HepG2 (cell line): ENCODE measurements around the gene FRK. TPM values are rescaled to one million over a fixed set of nuclear protein-coding genes. Genes with fewer than 3 reads are reported as not detected.

Experiments used
- CBX5 ChIP-seq: sonication (generic); formaldehyde crosslinking; IDR thresholded peaks from 2 replicates; pipeline ENCODE4 v1.4.0; 2020; ENCODE audit warnings: missing genetic modification reagents, borderline replicate concordance
- KLF13 ChIP-seq: sonication (generic); formaldehyde crosslinking; IDR thresholded peaks from 2 replicates; pipeline ENCODE4 v1.4.0; 2020; ENCODE audit warnings: mild to moderate bottlenecking, missing genetic modification reagents
- SAFB2 ChIP-seq: sonication (generic); formaldehyde crosslinking; IDR thresholded peaks from 2 replicates; pipeline ENCODE4 v1.5.1; 2020; ENCODE audit warnings: missing genetic modification reagents, low read depth, mild to moderate bottlenecking, borderline replicate concordance
- ZBTB8A ChIP-seq: sonication (generic); formaldehyde crosslinking; IDR thresholded peaks from 2 replicates; pipeline ENCODE4 v1.4.0; 2020; ENCODE audit warnings: mild to moderate bottlenecking, low read depth, missing genetic modification reagents, borderline replicate concordance
- ZNF44 ChIP-seq: sonication (generic); formaldehyde crosslinking; IDR thresholded peaks from 2 replicates; pipeline ENCODE4 v1.5.1; 2020; ENCODE audit warnings: mild to moderate bottlenecking, missing genetic modification reagents
- ZNF652 ChIP-seq: IDR thresholded peaks from 2 replicates; pipeline ENCODE4 v1.6.1; 2016; ENCODE audit warnings: low read depth, borderline replicate concordance
- ZNF780A ChIP-seq: sonication (generic); formaldehyde crosslinking; IDR thresholded peaks from 2 replicates; pipeline ENCODE4 v1.8.0; 2022; ENCODE audit warnings: mild to moderate bottlenecking, missing genetic modification reagents, moderate library complexity
- ZNF841 ChIP-seq: sonication (generic); formaldehyde crosslinking; IDR thresholded peaks from 2 replicates; pipeline ENCODE4 v1.8.1; 2023; ENCODE audit warnings: missing genetic modification reagents, borderline replicate concordance
- polyA plus RNA-seq, 8 experiments: library from polyadenylated mRNA; depleted of rRNA in 3 of 8; stranded (reverse) in 7 of 8; unstranded in 1 of 8; fragments of >200 nt; fragmentation: Illumina TruSeq in 4 of 8; extraction: Trizol in 4 of 8; gene quantifications; 2 replicates each; pipeline versions ENCODE4 v1.2.1 to v1.2.3, GENCODE V29; 2011 to 2016; ENCODE audit warnings: low read depth in 4 of 8, missing spikeins in 1 of 8, mixed read lengths in 1 of 8; ENCODE audit not compliant: insufficient read depth in 1 of 8
- total RNA-seq, 5 experiments: library from RNA; depleted of rRNA; stranded (reverse); fragments of >200 nt; fragmentation: Illumina TruSeq; extraction: Trizol; gene quantifications; 2 replicates each; pipeline ENCODE4 v1.2.3, GENCODE V29; 2016; ENCODE audit warnings: low read depth in 1 of 5
- TF ChIP-seq, protein P1 (sequence below), 2 experiments: fragments of 450-650 bp in 1 of 2; sonication (generic) in 1 of 2; formaldehyde crosslinking in 1 of 2; IDR thresholded peaks; 2 replicates each; pipeline versions ENCODE4 v1.6.1 to v1.8.0; 2016 to 2022; ENCODE audit warnings: antibody characterized with exemption in 1 of 2, mild to moderate bottlenecking in 1 of 2, missing genetic modification reagents in 1 of 2
- TF ChIP-seq, protein P2 (sequence below): sonication (generic); formaldehyde crosslinking; IDR thresholded peaks from 2 replicates; pipeline ENCODE4 v1.4.0; 2020; ENCODE audit warnings: missing genetic modification reagents, borderline replicate concordance
- TF ChIP-seq, protein P3 (sequence below): sonication (generic); formaldehyde crosslinking; IDR thresholded peaks from 2 replicates; pipeline ENCODE4 v1.8.0; 2022; ENCODE audit warnings: missing genetic modification reagents, mild to moderate bottlenecking, moderate library complexity, borderline replicate concordance

Gene FRK
- total and polyA plus RNA-seq, 2 of the 13 experiments (the other 11 are each of a cell fraction or from before 2014, with no cell fraction given): 1.3 to 2.9 TPM

DNA sequence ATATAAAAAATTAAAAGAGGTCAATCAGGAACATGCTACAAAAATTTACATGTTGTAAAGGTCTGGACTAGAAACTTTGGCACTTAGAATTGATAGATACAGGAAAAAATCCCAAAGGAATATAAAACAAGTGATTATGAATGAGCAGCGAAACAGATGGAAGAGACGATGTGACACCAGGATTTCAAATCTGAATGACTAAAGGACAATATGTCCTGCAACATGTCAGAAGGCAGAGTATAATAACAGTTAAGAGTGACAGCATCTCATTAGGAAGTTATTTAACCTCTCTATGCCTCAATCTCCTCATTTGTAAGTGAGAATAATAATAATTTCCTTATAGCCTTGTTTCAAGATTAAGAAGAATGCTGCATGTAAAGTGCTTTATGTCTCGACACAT lies 50.3 kb downstream of the FRK start (continued):
- TF ChIP-seq, protein P1, sequence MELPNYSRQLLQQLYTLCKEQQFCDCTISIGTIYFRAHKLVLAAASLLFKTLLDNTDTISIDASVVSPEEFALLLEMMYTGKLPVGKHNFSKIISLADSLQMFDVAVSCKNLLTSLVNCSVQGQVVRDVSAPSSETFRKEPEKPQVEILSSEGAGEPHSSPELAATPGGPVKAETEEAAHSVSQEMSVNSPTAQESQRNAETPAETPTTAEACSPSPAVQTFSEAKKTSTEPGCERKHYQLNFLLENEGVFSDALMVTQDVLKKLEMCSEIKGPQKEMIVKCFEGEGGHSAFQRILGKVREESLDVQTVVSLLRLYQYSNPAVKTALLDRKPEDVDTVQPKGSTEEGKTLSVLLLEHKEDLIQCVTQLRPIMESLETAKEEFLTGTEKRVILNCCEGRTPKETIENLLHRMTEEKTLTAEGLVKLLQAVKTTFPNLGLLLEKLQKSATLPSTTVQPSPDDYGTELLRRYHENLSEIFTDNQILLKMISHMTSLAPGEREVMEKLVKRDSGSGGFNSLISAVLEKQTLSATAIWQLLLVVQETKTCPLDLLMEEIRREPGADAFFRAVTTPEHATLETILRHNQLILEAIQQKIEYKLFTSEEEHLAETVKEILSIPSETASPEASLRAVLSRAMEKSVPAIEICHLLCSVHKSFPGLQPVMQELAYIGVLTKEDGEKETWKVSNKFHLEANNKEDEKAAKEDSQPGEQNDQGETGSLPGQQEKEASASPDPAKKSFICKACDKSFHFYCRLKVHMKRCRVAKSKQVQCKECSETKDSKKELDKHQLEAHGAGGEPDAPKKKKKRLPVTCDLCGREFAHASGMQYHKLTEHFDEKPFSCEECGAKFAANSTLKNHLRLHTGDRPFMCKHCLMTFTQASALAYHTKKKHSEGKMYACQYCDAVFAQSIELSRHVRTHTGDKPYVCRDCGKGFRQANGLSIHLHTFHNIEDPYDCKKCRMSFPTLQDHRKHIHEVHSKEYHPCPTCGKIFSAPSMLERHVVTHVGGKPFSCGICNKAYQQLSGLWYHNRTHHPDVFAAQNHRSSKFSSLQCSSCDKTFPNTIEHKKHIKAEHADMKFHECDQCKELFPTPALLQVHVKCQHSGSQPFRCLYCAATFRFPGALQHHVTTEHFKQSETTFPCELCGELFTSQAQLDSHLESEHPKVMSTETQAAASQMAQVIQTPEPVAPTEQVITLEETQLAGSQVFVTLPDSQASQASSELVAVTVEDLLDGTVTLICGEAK (IDR thresholded peaks at IDR 0.05): no peak
- TF ChIP-seq, protein P1 (CRISPR knock-in tag; IDR thresholded peaks at IDR 0.05): no peak
- no peak for TF ChIP-seq KLF13 (CRISPR knock-in tag)
- TF ChIP-seq CBX5: no peak
- TF ChIP-seq ZNF780A (CRISPR knock-in tag): no peak
- TF ChIP-seq ZNF44: no peak
- TF ChIP-seq, protein P2, sequence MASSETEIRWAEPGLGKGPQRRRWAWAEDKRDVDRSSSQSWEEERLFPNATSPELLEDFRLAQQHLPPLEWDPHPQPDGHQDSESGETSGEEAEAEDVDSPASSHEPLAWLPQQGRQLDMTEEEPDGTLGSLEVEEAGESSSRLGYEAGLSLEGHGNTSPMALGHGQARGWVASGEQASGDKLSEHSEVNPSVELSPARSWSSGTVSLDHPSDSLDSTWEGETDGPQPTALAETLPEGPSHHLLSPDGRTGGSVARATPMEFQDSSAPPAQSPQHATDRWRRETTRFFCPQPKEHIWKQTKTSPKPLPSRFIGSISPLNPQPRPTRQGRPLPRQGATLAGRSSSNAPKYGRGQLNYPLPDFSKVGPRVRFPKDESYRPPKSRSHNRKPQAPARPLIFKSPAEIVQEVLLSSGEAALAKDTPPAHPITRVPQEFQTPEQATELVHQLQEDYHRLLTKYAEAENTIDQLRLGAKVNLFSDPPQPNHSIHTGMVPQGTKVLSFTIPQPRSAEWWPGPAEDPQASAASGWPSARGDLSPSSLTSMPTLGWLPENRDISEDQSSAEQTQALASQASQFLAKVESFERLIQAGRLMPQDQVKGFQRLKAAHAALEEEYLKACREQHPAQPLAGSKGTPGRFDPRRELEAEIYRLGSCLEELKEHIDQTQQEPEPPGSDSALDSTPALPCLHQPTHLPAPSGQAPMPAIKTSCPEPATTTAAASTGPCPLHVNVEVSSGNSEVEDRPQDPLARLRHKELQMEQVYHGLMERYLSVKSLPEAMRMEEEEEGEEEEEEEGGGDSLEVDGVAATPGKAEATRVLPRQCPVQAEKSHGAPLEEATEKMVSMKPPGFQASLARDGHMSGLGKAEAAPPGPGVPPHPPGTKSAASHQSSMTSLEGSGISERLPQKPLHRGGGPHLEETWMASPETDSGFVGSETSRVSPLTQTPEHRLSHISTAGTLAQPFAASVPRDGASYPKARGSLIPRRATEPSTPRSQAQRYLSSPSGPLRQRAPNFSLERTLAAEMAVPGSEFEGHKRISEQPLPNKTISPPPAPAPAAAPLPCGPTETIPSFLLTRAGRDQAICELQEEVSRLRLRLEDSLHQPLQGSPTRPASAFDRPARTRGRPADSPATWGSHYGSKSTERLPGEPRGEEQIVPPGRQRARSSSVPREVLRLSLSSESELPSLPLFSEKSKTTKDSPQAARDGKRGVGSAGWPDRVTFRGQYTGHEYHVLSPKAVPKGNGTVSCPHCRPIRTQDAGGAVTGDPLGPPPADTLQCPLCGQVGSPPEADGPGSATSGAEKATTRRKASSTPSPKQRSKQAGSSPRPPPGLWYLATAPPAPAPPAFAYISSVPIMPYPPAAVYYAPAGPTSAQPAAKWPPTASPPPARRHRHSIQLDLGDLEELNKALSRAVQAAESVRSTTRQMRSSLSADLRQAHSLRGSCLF: no peak
- TF ChIP-seq ZBTB8A (CRISPR knock-in tag): no peak
- no peak for TF ChIP-seq ZNF841 (CRISPR knock-in tag)
- TF ChIP-seq, protein P3, sequence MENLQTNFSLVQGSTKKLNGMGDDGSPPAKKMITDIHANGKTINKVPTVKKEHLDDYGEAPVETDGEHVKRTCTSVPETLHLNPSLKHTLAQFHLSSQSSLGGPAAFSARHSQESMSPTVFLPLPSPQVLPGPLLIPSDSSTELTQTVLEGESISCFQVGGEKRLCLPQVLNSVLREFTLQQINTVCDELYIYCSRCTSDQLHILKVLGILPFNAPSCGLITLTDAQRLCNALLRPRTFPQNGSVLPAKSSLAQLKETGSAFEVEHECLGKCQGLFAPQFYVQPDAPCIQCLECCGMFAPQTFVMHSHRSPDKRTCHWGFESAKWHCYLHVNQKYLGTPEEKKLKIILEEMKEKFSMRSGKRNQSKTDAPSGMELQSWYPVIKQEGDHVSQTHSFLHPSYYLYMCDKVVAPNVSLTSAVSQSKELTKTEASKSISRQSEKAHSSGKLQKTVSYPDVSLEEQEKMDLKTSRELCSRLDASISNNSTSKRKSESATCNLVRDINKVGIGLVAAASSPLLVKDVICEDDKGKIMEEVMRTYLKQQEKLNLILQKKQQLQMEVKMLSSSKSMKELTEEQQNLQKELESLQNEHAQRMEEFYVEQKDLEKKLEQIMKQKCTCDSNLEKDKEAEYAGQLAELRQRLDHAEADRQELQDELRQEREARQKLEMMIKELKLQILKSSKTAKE (CRISPR knock-in tag): no peak
- TF ChIP-seq SAFB2: no peak
- TF ChIP-seq ZNF652 (CRISPR knock-in tag): no peak
